Effector CD8-positive, alpha-beta T cell (primary cell): ENCODE results near the gene POLE4.

Source experiments
- DNase-seq: peaks from one replicate; lab custom pipeline; 2025; lab: John Stamatoyannopoulos, UW

POLE4 gene

GRCh38 chr2:74939919-74940812 lies 18.3 kb upstream of the POLE4 start:
- no peak for DNase-seq

- no peak for DNase-seq
These were observed 17.2 kb upstream of the POLE4 start for GRCh38 chr2:74941284-74941683.

- no peak for DNase-seq
These were observed 16.2 kb upstream of the POLE4 start for GRCh38 chr2:74942263-74942662.

GRCh38 chr2:74944987-74945787 lies 13.3 kb upstream of the POLE4 start:
- no peak for DNase-seq

- no peak for DNase-seq
These were observed 12.6 kb upstream of the POLE4 start for GRCh38 chr2:74945788-74946331.

- DNase-seq: no peak
These were observed 10.7 kb upstream of the POLE4 start for GRCh38 chr2:74947703-74948102.

- no peak for DNase-seq
These were observed 9.7 kb upstream of the POLE4 start for GRCh38 chr2:74948779-74949178.

- DNase-seq: no peak
These were observed 7.2 kb upstream of the POLE4 start for GRCh38 chr2:74951211-74951754.

GRCh38 chr2:74952575-74952974 lies 5.9 kb upstream of the POLE4 start:
- no peak for DNase-seq

GRCh38 chr2:74953796-74954499 lies 4.5 kb upstream of the POLE4 start:
- no peak for DNase-seq

- no peak for DNase-seq
These were observed 4.0 kb upstream of the POLE4 start for GRCh38 chr2:74954500-74954874.

- no peak for DNase-seq
These were observed 563 bp upstream of the POLE4 start for GRCh38 chr2:74957886-74958273.

- no peak for DNase-seq
These were observed 786 bp downstream of the POLE4 start for GRCh38 chr2:74959106-74959751.

- DNase-seq: no peak
These were observed 8.4 kb downstream of the POLE4 start for GRCh38 chr2:74966887-74967286.

- no peak for DNase-seq
These were observed 16.6 kb downstream of the POLE4 start for GRCh38 chr2:74975016-74975415.

GRCh38 chr2:74979844-74980243 lies 21.4 kb downstream of the POLE4 start:
- DNase-seq: no peak

GRCh38 chr2:74982577-74982976 lies 24.1 kb downstream of the POLE4 start:
- DNase-seq: no peak

- DNase-seq: no peak
These were observed 25.4 kb downstream of the POLE4 start for GRCh38 chr2:74983631-74984392.

GRCh38 chr2:74984947-74985637 lies 26.6 kb downstream of the POLE4 start:
- no peak for DNase-seq
